Breast epithelium (tissue), 3 donors: ENCODE data around the gene EFCAB3.
"Not testable (repeated sequence)": the region's sequence is repeated elsewhere in the genome, so short reads cannot be mapped to it uniquely, and the experiment has no call there.

ENCODE experiments used
- CTCF ChIP-seq, 3 donors: fragments of 450-650 bp; IDR thresholded peaks; one replicate each; pipeline ENCODE4 v1.5.1; 2016 to 2017; ENCODE audit warnings: antibody characterized with exemption in 3 of 3, mild to moderate bottlenecking in 3 of 3, moderate library complexity in 3 of 3
- POLR2A ChIP-seq: fragments of 450-650 bp; IDR thresholded peaks from one replicate; pipeline ENCODE4 v1.6.1; 2016; ENCODE audit warnings: antibody characterized with exemption, mild to moderate bottlenecking, moderate library complexity
- POLR2AphosphoS5 ChIP-seq, 3 donors: sonication (generic); formaldehyde crosslinking; IDR thresholded peaks; one replicate each; pipeline ENCODE4 v1.6.1; 2017; ENCODE audit warnings: antibody characterized with exemption in 3 of 3

- not testable (repeated sequence) for TF ChIP-seq CTCF (IDR thresholded peaks at IDR 0.05); POLR2A; POLR2AphosphoS5 (IDR thresholded peaks at IDR 0.05)
Measured at GRCh38 chr17:62465271-62465670, 84.9 kb downstream of the EFCAB3 start.
